ENCODE results near the gene PRKD1.

PRKD1 gene

GRCh38 chr14:29806124-29806517 lies 121.5 kb downstream of the PRKD1 start:
- in situ Hi-C loops (cut with MboI; ENCODE audit: low sequenced_read_pairs, unreplicated experiment), result no loop called here
- TF ChIP-seq CTCF (IDR thresholded peaks at IDR 0.05; ENCODE audit: borderline replicate concordance, control extremely low read depth, extremely low read depth, insufficient read depth, missing control alignments), result no peak
- no peak for DNase-seq (ENCODE audit: low spot score)

- in situ Hi-C loops (cut with MboI; ENCODE audit: low sequenced_read_pairs, unreplicated experiment), result no loop called here
- TF ChIP-seq CTCF (IDR thresholded peaks at IDR 0.05; ENCODE audit: borderline replicate concordance, control extremely low read depth, extremely low read depth, insufficient read depth, missing control alignments), result no peak
- no peak for DNase-seq (ENCODE audit: low spot score)
Observed at GRCh38 chr14:29805415-29806123, 122.1 kb downstream of the PRKD1 start.

- TF ChIP-seq CTCF (IDR thresholded peaks at IDR 0.05; ENCODE audit: borderline replicate concordance, control extremely low read depth, extremely low read depth, insufficient read depth, missing control alignments), result no peak
- no peak for DNase-seq (ENCODE audit: low spot score)
- in situ Hi-C loops (cut with MboI; ENCODE audit: low sequenced_read_pairs, unreplicated experiment), result no loop called here
Observed at GRCh38 chr14:29804481-29805266, 123.0 kb downstream of the PRKD1 start.

- in situ Hi-C loops (cut with MboI; ENCODE audit: low sequenced_read_pairs, unreplicated experiment), result no loop called here
- no peak for DNase-seq (ENCODE audit: low spot score)
Observed at GRCh38 chr14:29803045-29803444, 124.6 kb downstream of the PRKD1 start.

GRCh38 chr14:29802211-29802610 lies 125.4 kb downstream of the PRKD1 start:
- no peak for TF ChIP-seq CTCF (IDR thresholded peaks at IDR 0.05; ENCODE audit: borderline replicate concordance, control extremely low read depth, extremely low read depth, insufficient read depth, missing control alignments)
- no peak for DNase-seq (ENCODE audit: low spot score)
- in situ Hi-C loops (cut with MboI; ENCODE audit: low sequenced_read_pairs, unreplicated experiment), result no loop called here

More at GRCh38 chr14:29803045-29803444, 124.6 kb downstream of the PRKD1 start:
- no peak for TF ChIP-seq CTCF (IDR thresholded peaks at IDR 0.05; ENCODE audit: borderline replicate concordance, control extremely low read depth, extremely low read depth, insufficient read depth, missing control alignments)

GRCh38 chr14:29800961-29801360 lies 126.7 kb downstream of the PRKD1 start:
- no peak for DNase-seq (ENCODE audit: low spot score)
- no peak for TF ChIP-seq CTCF (IDR thresholded peaks at IDR 0.05; ENCODE audit: borderline replicate concordance, control extremely low read depth, extremely low read depth, insufficient read depth, missing control alignments)
- in situ Hi-C loops (cut with MboI; ENCODE audit: low sequenced_read_pairs, unreplicated experiment), result no loop called here

All from GM13976 (cell line).